GM19025 (cell line): ENCODE results near the gene EZR.

Source experiments
- ATAC-seq: cut with Tn5 transposase; IDR thresholded peaks from one replicate; pipeline ENCODE4 v1.9.1; 2021; ENCODE audit warnings: mild to moderate bottlenecking, low read depth, moderate library complexity; ENCODE audit not compliant: unreplicated experiment

Gene EZR

GRCh38 chr6:158819213-158819976 lies at the start of gene EZR:
EZR (minus strand) TSS chr6:158819368; CDS start chr6:158818093, 1,275 bp downstream.
- peak; percentile 44 for ATAC-seq

GRCh38 chr6:158868122-158868480 lies 48.9 kb upstream of the EZR start:
- ATAC-seq: no peak

GRCh38 chr6:158867381-158868121 lies 48.4 kb upstream of the EZR start:
- no peak for ATAC-seq

GRCh38 chr6:158865769-158866168 lies 46.6 kb upstream of the EZR start:
- no peak for ATAC-seq

DNA sequence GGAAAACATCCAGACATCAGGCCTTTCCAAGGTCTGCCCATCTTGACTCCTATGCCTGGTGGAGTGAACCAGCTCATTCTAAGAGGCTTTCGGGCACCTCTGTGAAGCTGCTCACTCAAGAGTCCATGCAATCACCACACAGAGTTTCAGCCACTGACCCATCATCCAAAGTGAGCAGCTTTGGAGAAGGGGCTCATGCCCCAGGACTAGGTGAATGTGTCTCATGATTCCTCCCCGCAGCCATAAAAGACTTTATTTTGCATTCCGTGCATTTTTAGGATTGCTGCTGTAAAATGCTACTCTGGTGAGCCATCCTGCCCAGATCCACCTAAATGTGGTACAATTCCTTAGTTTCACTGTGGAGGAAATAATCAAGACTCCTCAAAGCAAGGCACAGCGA lies 44.5 kb upstream of the EZR start:
- ATAC-seq: no peak

- no peak for ATAC-seq
These were observed 42.7 kb upstream of the EZR start for GRCh38 chr6:158861686-158862381.

DNA sequence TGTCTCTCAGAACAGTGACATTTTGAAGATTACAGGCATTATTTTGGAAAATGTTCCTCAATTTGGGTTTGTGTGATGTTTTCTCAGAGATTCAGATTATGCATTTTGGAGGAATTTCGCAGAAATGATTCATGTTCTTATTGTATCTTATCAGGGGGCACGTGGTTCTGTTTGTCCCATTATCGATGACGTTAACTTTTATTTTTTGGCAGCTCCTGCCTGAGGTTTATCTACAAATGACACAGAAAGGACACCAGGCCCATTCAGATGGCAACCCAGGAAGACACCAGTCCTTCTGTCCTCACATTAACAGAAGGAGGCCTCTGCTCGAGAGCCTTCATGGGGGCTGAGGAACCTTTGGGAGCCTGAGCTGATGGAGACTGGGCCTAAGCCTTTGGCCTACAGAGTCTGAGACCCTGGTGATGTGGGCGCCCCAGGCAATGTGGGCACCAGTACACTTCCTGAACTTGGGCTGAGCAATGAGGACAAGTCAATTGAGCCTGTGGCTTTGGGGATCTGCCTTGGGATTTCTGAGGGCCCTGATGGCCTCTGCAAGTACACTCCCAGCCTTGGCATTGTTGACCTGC lies 41.2 kb upstream of the EZR start:
- ATAC-seq: no peak

DNA sequence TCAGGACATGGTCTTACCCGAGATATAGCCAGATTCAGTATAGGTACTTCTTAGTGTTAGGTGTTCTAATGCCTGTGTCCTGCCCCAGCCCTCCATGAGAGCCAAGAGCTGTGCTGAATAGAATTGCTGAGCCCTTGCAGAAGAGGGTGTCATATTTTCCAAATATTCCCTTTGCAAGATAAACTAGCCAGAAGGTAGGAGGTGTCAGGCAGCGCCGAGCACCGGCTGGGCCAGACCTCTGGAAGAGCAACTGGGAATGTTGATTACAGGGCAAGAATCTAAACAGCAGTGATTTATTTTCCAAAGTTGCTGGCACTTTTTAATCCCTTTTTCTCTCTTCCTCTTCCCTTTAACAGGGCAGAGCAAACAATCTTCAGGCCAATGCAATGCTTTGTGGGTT lies 37.1 kb upstream of the EZR start:
- no peak for ATAC-seq

DNA sequence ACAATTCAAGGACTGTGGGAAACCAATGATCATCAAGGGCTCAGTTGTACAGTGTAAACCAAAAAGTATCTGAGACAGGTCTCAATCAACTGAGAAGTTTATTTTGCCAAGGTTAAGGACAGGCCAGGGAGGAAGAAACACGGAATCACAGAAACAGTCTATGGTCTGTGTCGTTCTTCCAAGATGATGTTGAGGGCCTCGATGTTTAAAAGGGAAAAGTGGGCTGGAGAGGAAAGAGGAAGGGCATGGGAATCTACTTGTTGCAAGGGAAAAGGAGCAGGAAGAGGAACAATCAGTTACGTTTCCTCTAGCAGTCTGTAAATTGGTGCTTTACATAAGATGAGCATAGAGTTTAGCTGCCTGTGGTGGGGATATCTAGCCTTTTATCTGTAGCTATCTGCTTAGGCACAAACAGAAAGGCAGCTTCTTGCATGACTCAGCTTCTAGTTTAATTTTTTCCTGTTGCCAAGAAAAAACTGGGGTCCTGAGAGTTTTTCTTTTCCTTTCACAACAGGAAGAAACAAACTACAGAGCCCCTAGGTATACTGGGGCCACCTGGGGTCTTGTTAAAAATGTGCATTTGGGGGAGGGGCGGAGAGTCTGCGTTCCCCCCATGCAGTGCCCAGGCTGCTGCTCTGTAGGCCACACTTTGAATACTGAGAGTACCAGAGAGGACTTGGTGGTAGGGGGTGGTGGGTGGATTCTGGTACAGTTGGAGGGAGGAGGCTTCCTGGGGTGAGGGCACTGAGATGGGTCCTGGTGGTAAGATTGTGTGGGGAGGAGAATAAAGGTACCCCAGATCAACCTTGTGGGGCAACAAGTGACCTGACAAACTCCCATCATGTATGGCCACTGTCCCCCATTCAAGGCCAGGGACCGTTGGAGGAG lies 35.3 kb upstream of the EZR start:
- no peak for ATAC-seq

DNA sequence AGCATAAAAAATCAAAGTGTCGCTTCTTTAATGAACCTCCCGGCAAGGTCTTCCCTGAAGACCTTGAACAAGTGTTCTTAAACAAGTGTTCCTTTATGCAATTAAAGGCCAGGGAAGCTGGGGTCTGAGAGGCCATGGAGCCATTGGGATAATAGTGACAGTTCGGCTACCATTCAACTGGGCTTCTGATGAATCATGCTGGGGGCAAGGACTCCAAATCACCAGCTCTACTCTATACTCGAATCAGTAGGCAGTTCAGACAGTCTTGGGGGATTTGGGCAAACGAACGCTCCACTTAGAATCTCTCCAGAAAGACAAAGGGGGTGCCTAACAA lies 34.7 kb upstream of the EZR start:
- ATAC-seq: no peak

GRCh38 chr6:158853072-158853879 lies 34.1 kb upstream of the EZR start:
- peak; percentile 92 for ATAC-seq

DNA sequence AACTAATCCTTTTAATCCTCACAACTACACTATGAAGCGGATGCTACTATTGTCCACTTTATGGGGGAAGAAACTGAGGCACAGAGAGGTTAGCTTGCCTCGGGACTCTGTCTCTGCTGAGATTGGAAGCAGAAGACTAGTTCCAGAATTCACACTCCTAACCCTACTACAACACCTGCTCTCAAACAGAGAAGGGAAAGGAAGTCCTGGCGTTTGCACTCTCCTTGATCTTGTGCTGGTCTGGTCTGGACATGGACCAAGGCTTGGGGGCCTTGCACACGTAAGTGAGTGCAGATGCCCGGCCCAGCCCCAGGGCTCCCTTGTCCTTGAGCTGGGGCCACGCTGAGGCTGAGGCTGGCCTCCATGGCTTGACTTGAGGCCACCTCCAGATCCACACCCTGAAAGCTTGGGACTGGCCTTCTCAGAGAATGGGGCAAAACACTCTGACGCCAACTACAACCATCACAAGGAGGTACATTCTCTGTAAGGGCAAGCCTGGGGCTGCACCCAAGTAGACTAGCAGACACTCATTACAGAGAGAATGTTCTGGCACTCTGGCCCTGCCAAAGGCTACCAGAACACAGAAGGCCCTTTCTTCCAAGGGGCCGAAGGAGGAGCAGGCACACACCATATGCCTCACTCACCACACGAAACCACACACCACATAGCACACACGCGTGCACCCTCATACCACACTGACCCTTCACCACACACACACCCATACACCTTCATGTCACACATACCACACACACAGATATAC lies 33.3 kb upstream of the EZR start:
- ATAC-seq: no peak

DNA sequence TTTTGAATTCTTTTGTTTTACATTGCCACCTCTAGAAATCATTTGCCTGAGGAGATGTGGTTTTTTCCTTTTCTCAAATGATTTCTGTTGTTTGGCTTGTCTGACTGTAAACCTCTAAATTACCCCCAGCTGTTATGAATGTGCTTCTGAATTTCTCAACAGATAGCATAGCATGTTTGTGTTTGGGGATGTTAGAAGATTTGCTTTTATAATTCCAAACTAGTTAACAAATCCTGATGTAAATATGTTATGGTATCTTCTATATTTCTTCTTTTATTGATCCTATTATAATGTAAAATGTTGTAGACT lies 31.6 kb upstream of the EZR start:
- no peak for ATAC-seq

GRCh38 chr6:158849899-158850806 lies 31.0 kb upstream of the EZR start:
- ATAC-seq: no peak

GRCh38 chr6:158848490-158848895 lies 29.3 kb upstream of the EZR start:
- no peak for ATAC-seq

DNA sequence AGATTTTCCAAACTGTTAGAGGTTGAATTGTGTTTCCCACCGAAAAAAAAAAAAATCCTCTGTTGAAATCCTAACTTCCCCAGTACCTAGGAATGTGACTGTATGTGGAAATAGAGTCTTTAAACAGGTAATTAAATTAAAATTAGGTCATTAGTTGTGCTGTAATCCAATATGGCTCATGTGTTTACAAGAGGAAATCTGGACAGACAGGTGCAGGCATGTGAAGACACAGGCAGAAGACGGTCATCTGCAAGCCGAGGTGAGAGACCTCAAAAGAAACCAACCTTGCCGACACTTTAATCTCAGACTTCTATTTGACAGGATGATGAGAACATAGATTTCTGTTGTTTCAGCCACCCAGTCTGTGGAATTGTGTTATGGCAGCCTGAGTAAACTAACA lies 28.6 kb upstream of the EZR start:
- no peak for ATAC-seq

DNA sequence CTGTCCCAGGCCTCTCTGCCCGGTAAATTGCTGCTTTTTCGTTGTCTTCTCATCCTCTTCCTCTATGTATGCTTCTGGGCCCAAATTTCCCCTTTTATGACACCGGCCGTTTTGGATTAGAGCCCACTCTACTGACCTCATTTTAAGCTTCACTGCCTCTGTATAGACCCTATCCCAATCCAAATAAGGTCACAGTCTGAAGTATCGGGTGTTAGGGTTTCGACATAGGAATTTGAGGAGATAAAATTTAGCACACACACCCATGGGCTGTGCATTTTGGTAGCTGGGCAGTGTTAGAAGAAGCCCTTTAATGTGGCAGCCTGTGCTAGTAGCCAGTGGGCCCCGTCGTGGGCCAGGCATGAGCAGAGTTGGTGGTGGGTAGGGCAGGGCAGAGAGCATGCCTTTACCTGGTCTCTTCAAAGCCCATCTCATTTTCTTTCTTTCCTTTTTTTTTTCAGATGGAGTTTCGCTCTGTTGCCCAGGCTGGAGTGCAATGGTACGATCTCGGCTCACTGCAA lies 27.9 kb upstream of the EZR start:
- ATAC-seq: no peak
